CD4-positive, CD25-positive, alpha-beta regulatory T cell (primary cell): ENCODE data around the gene GCN1. TPM values are rescaled to one million over a fixed set of nuclear protein-coding genes. Genes with fewer than 3 reads are reported as not detected.

Experiments
- ATAC-seq, 2 donors: fragments of 150-1000 bp; cut with Tn5 transposase; one replicate each; pipeline ENCODE4 v1.10.0; 2021; ENCODE audit warnings: low read depth in 2 of 2, moderate number of reproducible peaks in 2 of 2, moderate library complexity in 1 of 2
- DNase-seq, 3 donors: peaks; one replicate each; pipeline versions ENCODE4 v3.0.0 to v3.0.0-alpha.2; 2012 to 2022; ENCODE audit warnings: mixed read lengths in 1 of 3
- H3K27ac ChIP-seq: one replicate; pipeline ENCODE4 v1.7.0; 2013; ENCODE audit warnings: mild to moderate bottlenecking, low read length; ENCODE audit not compliant: insufficient read depth, poor library complexity, severe bottlenecking
- H3K27me3 ChIP-seq: one replicate; pipeline ENCODE4 v1.7.0; 2013; ENCODE audit warnings: low read length; ENCODE audit not compliant: control insufficient read depth, insufficient read depth
- H3K36me3 ChIP-seq: one replicate; pipeline ENCODE4 v1.7.0; 2013; ENCODE audit warnings: mild to moderate bottlenecking, low read length, moderate library complexity; ENCODE audit not compliant: control insufficient read depth, insufficient read depth
- H3K4me1 ChIP-seq: 2 replicates; pipeline ENCODE4 v1.7.0; 2013; ENCODE audit warnings: mild to moderate bottlenecking, low read length; ENCODE audit not compliant: insufficient read depth, control insufficient read depth, poor library complexity, severe bottlenecking
- H3K4me3 ChIP-seq: one replicate; pipeline ENCODE4 v1.7.0; 2013; ENCODE audit warnings: low read depth, mild to moderate bottlenecking, low read length, moderate library complexity
- H3K9me3 ChIP-seq, 2 experiments: 1 replicate in 1 of 2; 2 replicates in 1 of 2; pipeline ENCODE4 v1.7.0; 2013; ENCODE audit warnings: low read length in 2 of 2, mild to moderate bottlenecking in 1 of 2, moderate library complexity in 1 of 2; ENCODE audit not compliant: control insufficient read depth in 2 of 2
- H3K27ac Mint-ChIP-seq, 3 donors: one replicate each; pipeline ENCODE4 v1.8.0; 2020 to 2022; ENCODE audit warnings: mild to moderate bottlenecking in 3 of 3, mixed read lengths in 3 of 3, moderate library complexity in 2 of 3
- H3K27me3 Mint-ChIP-seq: one replicate; pipeline ENCODE4 v1.8.0; 2022; ENCODE audit warnings: mild to moderate bottlenecking, mixed read lengths
- H3K36me3 Mint-ChIP-seq: one replicate; pipeline ENCODE4 v1.8.0; 2020; ENCODE audit warnings: mixed read lengths
- H3K4me1 Mint-ChIP-seq, 4 donors: one replicate each; pipeline ENCODE4 v1.8.0; 2020 to 2022; ENCODE audit warnings: mixed read lengths in 4 of 4, mild to moderate bottlenecking in 1 of 4
- H3K4me3 Mint-ChIP-seq, 4 donors: one replicate each; pipeline ENCODE4 v1.8.0; 2020 to 2022; ENCODE audit warnings: mild to moderate bottlenecking in 4 of 4, mixed read lengths in 4 of 4, moderate library complexity in 3 of 4
- H3K9me3 Mint-ChIP-seq, 7 donors: one replicate each; pipeline ENCODE4 v1.8.0; 2020 to 2022; ENCODE audit warnings: mixed read lengths in 7 of 7, mild to moderate bottlenecking in 3 of 7, moderate library complexity in 2 of 7
- polyA plus RNA-seq, 4 donors: library from polyadenylated mRNA; unstranded; fragments of 300-500 nt; fragmentation: Illumina TruSeq; gene quantifications; one replicate each; pipeline ENCODE4 v1.2.3, GENCODE V29; 2021
- total RNA-seq: library from RNA; stranded (reverse); gene quantifications from one replicate; pipeline ENCODE4 v1.2.3, GENCODE V29; 2022

Gene GCN1
- total and polyA plus RNA-seq, 5 donors from 2014 or later, result 17.0 to 115 (median 22.5) TPM

DNA sequence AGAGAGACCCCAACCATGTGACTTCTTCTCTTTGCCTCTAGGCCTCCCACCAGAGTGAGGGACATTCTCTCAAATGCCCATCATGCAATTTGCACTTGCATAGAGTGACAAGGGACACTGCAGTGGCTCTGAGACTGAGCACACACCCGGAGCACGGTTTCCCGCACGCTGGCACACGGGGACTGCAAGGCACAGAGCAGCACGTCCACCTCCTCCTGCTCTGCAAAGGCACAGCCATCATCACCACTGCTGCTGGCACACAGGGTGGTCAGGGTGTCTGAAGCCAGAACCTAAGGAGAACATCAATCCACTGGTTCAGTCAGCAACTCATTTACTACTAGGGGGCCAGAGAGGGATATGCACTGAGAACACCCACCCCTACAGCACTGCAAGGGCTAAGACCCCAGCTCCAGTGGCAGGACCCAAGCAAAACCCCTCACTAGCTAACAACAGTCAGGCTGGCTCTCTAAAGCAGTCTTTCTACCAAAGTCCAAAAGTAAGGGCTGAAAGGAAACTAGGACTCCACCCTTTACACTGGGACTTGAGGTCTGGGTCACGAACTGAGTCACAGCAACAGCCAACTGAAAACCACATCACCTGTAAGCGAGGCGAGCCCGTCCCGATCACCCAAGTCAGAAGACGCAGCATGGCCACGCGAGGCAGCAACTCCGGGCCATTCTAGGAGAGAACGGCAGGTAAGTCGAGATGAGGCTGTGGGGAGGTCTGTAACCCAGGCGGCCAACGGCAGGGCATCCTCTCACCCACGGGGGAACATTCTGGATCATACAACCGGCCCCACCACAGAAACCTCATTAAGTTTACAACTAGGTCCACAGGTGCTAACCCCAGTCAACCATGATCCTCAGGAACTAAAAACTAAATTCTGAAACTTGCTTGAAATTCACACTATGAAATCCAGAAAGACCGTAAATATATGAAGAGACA lies 37.9 kb downstream of the GCN1 start:
- Histone ChIP-seq H3K9me3 (no peaks in the 10 kb centered on the region), H3K27ac (no peak overlapping the region), H3K27me3 (no peaks in the 10 kb centered on the region), H3K4me3 (no peak overlapping the region), H3K4me1 (no peaks in the 10 kb centered on the region), H3K36me3 (peaks cover 93% of the 10 kb centered on the region)
- Mint-ChIP-seq H3K4me3 (no peak overlapping the region), H3K27me3 (no peaks in the 10 kb centered on the region), H3K4me1 (no peaks in the 10 kb centered on the region), H3K9me3 (peaks cover 0 to 1% (median 0%) of the 10 kb centered on the region in 7 donors), H3K36me3 (peaks cover 52% of the 10 kb centered on the region), H3K27ac (peak overlapping the region in 2 of 3 donors; percentile 13 to 15)
- DNase-seq (peak in 1 of 3 donors; percentile 25), ATAC-seq (no peak)

DNA sequence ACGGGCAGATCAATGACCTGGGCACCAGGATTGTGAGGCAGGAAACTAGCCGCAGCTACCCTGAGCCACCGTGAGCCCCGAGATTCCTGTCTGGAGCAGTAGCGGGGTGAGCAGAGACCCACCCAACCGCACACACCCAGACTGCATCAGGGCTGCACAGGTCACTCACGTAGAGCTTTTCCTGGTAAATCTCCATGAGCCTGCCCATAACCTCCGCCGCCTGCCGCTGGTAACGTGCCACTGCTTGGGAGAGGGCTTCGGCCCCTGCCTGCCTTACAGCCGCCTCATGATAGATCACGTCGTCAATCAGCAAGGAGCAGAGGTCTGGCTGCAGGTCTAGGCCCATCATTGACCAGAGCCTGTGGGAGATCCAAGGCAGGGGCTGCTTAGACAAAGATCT lies 39.4 kb downstream of the GCN1 start:
- Histone ChIP-seq H3K27ac (no peak overlapping the region), H3K4me3 (no peak overlapping the region), H3K36me3 (peaks cover 90% of the 10 kb centered on the region), H3K27me3 (no peaks in the 10 kb centered on the region), H3K9me3 (no peaks in the 10 kb centered on the region), H3K4me1 (no peaks in the 10 kb centered on the region)
- H3K27ac Mint-ChIP-seq, result no peak overlapping the region
- ATAC-seq (no peak), DNase-seq (no peak)
- no peaks in the 10 kb centered on the region for H3K27me3 Mint-ChIP-seq
- peaks cover 38% of the 10 kb centered on the region for H3K36me3 Mint-ChIP-seq
- H3K4me1 Mint-ChIP-seq, result no peaks in the 10 kb centered on the region
- peaks cover 0 to under 1% (median 0%) of the 10 kb centered on the region in 7 donors for H3K9me3 Mint-ChIP-seq
- H3K4me3 Mint-ChIP-seq, result peak overlapping the region in 1 of 4 donors; percentile 79

DNA sequence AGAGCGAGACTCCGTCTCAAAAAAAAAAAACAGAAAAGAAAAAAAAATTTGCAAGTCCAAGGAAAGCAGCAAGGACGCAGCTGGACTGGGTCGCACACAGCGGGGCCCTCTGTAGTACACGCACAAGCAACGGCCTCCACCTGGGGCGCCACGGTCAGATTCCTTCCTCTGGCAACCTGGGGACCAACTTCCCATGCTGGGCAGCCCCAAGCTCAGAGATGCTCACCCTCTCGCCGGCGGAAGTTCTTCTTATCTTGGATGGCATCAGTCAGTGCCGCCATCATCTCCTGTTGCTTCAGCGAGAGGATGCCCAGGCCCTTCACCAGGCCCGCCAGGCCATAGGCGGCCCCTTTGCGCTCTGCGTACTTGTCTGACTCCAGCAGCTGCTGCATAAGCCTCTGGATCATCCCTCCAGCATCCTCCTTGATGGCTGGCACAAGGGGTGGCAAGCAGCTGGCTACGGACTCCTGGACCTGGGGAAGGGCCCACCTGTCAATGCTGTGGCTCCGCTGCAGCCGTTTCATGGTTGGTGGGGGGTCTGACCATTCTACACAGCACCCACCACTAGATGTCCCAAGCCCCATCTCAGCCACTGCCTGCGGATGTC lies 43.5 kb downstream of the GCN1 start:
- no peaks in the 10 kb centered on the region for H3K4me1 ChIP-seq
- Mint-ChIP-seq H3K4me1 (no peaks in the 10 kb centered on the region), H3K4me3 (no peak overlapping the region), H3K27ac (no peak overlapping the region), H3K36me3 (peaks cover 29% of the 10 kb centered on the region), H3K27me3 (no peaks in the 10 kb centered on the region), H3K9me3 (no peaks in the 10 kb centered on the region)
- H3K4me3 ChIP-seq, result no peak overlapping the region
- no peaks in the 10 kb centered on the region for H3K27me3 ChIP-seq
- peaks cover 92% of the 10 kb centered on the region for H3K36me3 ChIP-seq
- no peaks in the 10 kb centered on the region for H3K9me3 ChIP-seq
- ATAC-seq (no peak), DNase-seq (no peak)
- H3K27ac ChIP-seq, result no peak overlapping the region

DNA sequence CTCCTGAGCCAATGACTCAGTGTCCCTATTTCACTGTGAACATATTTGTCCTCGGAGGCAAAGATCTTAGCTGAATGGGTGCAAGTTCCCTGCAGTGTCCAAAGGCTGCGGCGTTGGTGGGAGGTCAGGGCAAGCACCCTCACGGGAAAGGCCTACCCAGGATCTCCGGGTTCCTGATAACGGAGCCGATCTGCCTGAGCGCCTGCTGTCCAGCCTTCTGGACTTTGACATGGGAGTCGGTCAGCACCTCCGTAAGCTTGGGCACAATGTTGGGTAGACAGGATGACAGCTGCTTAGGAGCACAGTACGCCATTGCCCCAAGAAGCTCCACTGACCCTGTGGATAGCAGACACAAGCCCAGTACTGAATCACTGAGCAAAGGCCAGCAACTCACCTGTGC lies 46.5 kb downstream of the GCN1 start:
- Mint-ChIP-seq H3K4me1 (no peaks in the 10 kb centered on the region), H3K36me3 (peaks cover 22% of the 10 kb centered on the region)
- no peak for ATAC-seq

DNA sequence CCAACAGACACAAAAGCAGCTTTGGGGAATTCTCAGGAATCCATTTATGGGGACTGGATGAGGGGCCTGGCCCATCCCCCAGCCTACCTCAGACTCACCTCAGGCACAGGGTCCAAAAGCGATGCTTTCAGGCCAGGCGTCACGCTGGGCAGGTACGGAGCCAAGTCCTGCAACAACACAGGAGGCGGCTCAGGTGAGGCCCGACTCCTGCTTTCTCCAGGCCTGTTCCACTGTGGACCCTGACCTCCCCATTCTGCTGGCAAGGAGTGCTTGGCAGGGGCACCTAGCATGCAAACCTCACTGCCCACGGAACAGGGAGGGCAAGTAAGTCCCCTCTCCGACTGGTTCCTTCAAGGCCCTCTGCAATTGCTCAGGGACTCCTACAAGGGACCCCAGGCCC lies 49.4 kb downstream of the GCN1 start:
- Mint-ChIP-seq H3K27me3 (no peaks in the 10 kb centered on the region), H3K9me3 (no peaks in the 10 kb centered on the region), H3K36me3 (peaks cover 40% of the 10 kb centered on the region)

More for the DNA sequence above, 46.5 kb downstream of the GCN1 start:
- no peak overlapping the region for H3K27ac ChIP-seq
- H3K9me3 ChIP-seq, result no peaks in the 10 kb centered on the region
- no peak for DNase-seq
- no peak overlapping the region for H3K4me3 ChIP-seq
- no peaks in the 10 kb centered on the region for H3K4me1 ChIP-seq
- no peak overlapping the region for H3K27ac Mint-ChIP-seq
- no peak overlapping the region for H3K4me3 Mint-ChIP-seq
- peaks cover 89% of the 10 kb centered on the region for H3K36me3 ChIP-seq
- no peaks in the 10 kb centered on the region for H3K27me3 Mint-ChIP-seq
- H3K27me3 ChIP-seq, result no peaks in the 10 kb centered on the region
- no peaks in the 10 kb centered on the region for H3K9me3 Mint-ChIP-seq

DNA sequence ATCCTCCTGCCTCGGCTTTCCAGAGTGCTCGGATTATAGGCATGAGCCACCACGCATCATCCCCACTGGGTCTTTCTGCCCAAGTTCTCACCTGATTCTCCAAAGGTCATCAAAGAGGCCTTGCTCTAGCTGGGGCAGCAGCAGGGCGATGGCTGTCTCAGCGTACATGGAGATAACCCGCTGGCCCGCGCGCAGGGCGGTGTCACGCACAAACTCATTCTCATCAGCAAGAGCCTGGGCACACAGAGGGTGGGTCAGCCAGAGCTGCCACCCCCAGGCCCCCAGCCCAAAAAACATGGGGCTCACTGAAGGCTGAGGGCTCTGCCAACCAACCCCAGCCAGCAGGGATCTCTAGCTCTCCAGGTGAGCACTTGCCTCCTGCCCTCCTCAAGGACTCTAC lies 50.3 kb downstream of the GCN1 start:
- no peaks in the 10 kb centered on the region for H3K27me3 ChIP-seq
- Mint-ChIP-seq H3K4me1 (no peaks in the 10 kb centered on the region), H3K27ac (no peak overlapping the region), H3K4me3 (no peak overlapping the region), H3K27me3 (no peaks in the 10 kb centered on the region), H3K36me3 (peaks cover 48% of the 10 kb centered on the region), H3K9me3 (no peaks in the 10 kb centered on the region)
- no peaks in the 10 kb centered on the region for H3K9me3 ChIP-seq
- DNase-seq (no peak), ATAC-seq (no peak)
- no peaks in the 10 kb centered on the region for H3K4me1 ChIP-seq
- no peak overlapping the region for H3K4me3 ChIP-seq
- H3K36me3 ChIP-seq, result peaks cover 95% of the 10 kb centered on the region
- H3K27ac ChIP-seq, result no peak overlapping the region

More for the DNA sequence above, 49.4 kb downstream of the GCN1 start:
- Mint-ChIP-seq H3K27ac (no peak overlapping the region), H3K4me3 (no peak overlapping the region), H3K4me1 (no peaks in the 10 kb centered on the region)
- H3K4me3 ChIP-seq, result no peak overlapping the region
- H3K27me3 ChIP-seq, result no peaks in the 10 kb centered on the region
- DNase-seq (no peak), ATAC-seq (no peak)
- H3K27ac ChIP-seq, result no peak overlapping the region
- peaks cover 95% of the 10 kb centered on the region for H3K36me3 ChIP-seq
- no peaks in the 10 kb centered on the region for H3K9me3 ChIP-seq
- H3K4me1 ChIP-seq, result no peaks in the 10 kb centered on the region

DNA sequence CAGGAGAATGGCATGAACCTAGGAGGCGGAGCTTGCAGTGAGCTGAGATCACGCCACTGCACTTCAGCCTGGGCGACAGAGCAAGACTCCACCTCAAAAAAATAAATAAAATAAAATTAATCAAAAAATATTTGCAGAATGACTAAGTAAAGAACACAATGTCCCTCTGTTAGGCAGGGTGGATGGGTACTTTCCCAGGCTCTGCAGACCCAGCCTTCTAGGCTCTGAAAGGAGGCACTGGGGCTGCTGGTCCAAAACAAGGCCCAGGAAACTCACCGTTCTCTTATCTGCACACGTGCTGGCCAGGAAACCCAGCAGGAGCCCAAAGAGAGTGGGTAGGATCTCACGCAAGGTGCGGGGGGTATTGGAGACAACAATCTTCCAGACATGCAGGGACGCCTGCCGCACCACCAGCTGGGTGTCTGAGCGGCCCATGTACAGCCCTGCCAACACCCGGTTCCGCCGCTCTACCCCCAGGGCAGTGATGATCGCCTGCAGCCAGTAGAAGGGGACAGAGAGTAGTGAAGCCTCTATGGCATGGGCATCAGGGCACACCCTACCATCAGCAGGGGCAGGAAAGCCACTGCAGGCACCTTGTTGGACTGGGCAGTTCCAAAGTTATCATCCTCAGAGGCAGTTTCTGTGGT lies 52.2 kb downstream of the GCN1 start:
- H3K27ac ChIP-seq, result no peak overlapping the region
- H3K4me3 ChIP-seq, result no peak overlapping the region
- ATAC-seq (no peak), DNase-seq (no peak)
- no peaks in the 10 kb centered on the region for H3K9me3 Mint-ChIP-seq
- H3K4me1 ChIP-seq, result no peaks in the 10 kb centered on the region
- no peak overlapping the region for H3K27ac Mint-ChIP-seq
- H3K27me3 ChIP-seq, result no peaks in the 10 kb centered on the region
- H3K4me3 Mint-ChIP-seq, result no peak overlapping the region
- H3K4me1 Mint-ChIP-seq, result no peaks in the 10 kb centered on the region
- no peaks in the 10 kb centered on the region for H3K27me3 Mint-ChIP-seq
- no peaks in the 10 kb centered on the region for H3K9me3 ChIP-seq
- peaks cover 40% of the 10 kb centered on the region for H3K36me3 Mint-ChIP-seq
- peaks cover 93% of the 10 kb centered on the region for H3K36me3 ChIP-seq
